ENCODE data around the gene PRKAG1.

DNA sequence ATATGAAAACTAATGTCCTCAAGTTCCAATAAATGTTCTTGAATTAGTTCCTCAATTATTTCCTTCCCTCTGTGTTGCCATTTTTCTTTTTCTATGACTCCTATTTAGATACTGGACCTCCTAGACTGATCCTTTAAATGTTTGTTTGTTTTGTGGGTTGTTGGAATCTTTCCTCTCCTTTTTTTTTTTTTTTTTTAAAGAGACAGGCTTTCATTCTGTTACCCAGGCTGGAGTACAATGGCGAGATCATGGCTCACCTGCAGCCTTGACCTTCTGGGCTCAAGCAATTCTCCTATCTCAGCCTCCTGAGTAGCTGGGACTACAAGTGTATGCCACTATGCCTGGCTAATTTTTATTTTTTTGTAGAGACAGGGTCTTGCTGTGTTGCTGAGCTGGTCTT lies 9.6 kb downstream of the PRKAG1 start:
- TF ChIP-seq POLR2A (IDR thresholded peaks at IDR 0.05; ENCODE audit: low read length) (no peak), E2F6 (IDR thresholded peaks at IDR 0.05; ENCODE audit: borderline replicate concordance, low read depth) (no peak), KDM1A (IDR thresholded peaks at IDR 0.05; ENCODE audit: low read depth) (no peak), CTCF (IDR thresholded peaks at IDR 0.05) (no peak), EP300 (IDR thresholded peaks at IDR 0.05) (no peak), JUNB (IDR thresholded peaks at IDR 0.05) (no peak), SMC3 (IDR thresholded peaks at IDR 0.05) (no peak)

All from A549 (cell line).